GM19099 (cell line): ENCODE data around the gene HOMER2.

Source experiments
- POLR2A ChIP-seq: IDR thresholded peaks from 3 replicates; pipeline ENCODE4 v1.6.1; 2011; ENCODE audit warnings: low read depth; ENCODE audit not compliant: insufficient read length; ENCODE audit errors: extremely low read depth

HOMER2 gene

DNA sequence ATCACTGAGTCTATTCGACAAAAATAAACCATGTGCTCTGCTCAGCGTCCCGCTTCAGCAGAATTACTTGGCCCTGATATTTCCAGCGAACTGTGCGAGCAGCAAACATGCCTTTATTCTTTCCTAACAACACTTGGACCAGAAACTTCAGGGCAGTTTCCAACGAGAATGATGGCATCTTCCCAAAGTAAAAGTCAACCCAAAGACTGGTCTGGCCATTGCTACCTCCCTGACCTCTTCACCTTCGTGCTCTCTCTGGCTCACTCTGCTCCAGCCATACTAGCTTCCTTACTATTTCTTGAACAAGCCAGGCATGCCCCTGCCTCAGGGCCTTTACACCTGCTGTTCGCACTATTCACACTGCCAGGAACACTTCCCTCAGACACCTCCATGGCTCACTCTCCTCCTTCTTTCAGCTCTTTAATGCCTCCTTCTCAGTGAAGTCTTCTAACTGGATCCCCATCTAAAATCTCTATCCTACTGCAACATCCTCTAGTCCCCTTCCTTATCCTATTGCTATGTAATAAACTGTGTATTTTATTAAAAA, 6.3 kb downstream of the HOMER2 start:
- no peak for TF ChIP-seq POLR2A

DNA sequence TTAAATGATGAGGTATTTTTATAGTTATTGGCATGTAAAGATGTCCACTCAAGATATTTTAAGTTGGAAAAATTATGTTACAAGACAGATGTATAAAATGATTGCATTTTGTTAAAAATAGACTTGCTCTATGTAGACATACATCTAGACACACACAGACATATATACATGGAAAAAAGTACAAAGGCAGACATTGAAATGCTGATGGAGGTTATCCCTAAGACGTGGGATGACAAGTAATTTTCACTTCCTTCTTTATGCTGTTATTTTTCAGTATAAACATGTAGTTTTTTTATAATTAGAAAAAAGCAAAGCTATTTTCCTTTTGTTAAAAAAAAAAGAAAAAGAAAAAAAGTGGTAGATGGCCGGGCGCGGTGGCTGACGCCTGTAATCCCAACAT, 7.2 kb downstream of the HOMER2 start:
- no peak for TF ChIP-seq POLR2A

DNA sequence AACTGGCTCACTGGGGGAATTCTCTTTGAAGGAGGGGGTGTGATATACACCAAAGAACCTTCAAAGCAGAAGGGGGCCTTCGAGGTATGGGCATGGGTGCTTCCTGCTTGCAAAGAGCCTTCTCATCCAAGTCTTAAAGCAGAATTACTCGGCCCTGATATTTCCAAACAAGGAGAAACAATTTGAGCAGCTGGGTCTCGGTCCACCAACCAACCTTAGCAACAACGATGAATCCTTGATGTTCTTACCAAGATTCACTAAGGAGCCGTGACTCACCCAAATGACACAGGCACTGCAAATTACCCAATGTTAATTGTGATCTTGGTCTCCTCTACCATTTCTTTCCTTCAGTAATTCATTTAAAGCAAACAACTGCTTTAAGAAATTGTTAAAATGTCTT, 7.7 kb downstream of the HOMER2 start:
- TF ChIP-seq POLR2A = no peak

DNA sequence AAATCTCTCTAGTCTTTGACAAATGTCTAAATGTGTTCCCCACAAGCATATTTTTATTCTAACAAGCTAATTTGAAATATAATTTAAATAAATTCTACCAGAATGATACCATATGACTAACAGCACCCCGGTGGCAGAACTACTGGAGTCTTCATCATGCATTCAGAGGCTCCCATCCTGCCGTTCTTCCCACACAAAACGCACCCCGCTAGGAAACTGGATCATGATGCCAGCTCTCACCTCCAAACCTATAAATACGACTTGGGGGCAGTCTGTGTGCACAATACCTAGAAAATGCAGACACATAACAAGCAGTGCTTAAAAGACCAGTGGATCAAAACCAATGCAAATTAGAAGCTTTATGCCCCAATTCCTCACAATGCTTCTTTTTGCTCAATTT, 8.5 kb downstream of the HOMER2 start:
- TF ChIP-seq POLR2A = no peak

DNA sequence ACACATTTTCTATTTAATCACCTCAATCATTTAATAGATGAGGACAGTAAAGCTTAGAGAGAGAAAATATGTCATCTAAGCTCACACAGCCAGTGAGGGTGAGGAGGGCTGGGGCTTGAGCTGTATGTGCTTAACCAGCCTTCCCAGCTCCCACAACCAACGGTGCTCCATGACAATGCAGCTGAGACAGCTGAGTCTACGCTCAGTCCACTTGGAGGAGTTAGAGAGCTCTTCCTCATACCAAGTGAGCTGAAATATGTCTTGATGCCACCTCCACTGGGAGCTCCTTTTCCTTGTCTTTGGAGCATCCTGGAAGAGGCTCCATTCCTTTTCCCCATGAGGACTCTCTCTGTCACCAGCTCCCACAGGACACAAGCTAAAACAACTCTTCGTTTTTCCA, 9.3 kb downstream of the HOMER2 start:
- no peak for TF ChIP-seq POLR2A

DNA sequence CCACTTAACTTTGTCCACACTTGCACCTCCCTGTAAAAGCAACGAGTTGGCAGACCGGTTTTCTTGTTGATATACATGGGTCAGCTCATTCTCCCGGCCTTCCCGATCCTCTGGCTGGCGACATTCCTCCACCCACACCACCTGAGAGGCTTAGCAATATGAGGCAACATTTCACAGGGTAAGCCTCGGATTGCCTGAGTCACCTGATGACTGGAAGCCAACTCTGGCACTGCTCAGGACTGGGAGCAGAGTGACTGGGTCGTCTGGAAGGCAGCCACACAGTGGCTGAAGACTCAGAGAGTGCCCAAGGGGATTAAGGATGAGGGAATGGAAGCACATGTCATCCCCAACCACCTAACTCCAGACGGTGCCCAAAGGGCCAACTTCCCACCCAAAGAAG, 9.8 kb downstream of the HOMER2 start:
- no peak for TF ChIP-seq POLR2A

DNA sequence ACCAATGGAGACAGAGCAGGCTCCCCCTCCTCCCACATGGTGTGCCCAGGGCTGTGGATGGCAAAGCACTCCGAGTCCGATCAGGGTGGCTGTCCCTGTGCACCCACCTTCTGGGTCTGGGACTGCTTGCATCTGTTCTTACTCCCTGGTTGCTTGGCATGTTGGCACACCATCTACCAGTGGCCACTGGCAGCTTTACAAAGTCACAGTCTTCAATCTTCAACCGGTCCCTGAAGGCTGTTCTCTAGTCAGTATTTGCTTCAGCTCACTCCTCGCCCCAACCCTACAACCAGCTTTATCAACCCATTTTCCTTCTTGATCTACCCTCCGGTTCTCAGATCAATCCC, 14.8 kb downstream of the HOMER2 start:
- TF ChIP-seq POLR2A = no peak

DNA sequence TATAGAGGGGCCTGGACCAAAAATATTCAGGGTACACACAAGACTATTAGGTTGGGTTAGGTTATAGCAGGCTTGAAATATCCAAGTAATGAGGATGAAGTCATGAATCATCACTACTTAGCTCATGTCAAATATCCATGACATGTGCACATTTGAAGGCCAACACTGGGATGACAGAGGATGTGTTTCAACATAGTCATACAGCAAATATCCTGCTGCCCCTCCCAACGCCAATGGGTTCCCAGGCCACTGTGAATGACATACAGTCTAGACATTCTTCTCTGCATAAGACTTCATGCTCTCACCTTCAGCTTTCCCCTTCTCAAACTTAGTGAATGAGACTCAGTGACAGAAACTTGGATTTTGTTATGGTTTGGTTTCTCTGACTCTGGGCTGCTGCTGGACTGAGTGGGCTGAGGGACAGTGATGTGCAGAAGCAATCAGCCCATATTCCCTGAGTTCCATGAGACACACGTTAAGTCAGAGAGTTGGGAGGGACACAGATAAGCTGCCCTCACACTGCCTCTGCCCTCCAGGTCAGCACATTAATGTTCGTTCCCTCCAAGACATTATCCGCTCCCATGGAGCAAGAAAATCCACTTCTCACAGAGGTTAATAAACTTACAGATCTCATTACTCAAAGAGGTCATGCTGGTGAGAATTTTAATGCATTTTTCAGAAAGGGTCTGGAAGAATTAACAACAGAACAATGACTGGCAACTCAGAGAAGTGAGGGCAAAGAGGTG, 15.4 kb downstream of the HOMER2 start:
- no peak for TF ChIP-seq POLR2A

DNA sequence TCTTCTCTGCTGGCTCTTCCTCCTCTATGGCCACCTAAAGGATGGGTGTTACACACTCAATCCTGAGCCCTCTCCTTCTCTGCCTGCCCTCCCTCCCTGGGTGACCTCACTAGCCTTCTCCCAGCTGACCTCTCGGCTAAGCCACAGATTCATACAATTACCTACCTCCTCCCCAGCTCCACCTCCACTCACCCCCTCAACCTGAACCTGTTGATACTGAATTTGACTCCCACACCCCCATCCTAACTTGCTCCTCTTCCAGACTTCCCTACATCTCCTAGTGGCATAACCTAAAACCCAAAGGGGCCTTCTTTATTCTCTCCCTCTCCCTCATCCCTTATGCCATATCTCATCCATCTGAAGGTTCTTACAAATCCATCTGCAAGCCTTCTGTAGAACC, 17.1 kb downstream of the HOMER2 start:
- TF ChIP-seq POLR2A = no peak

DNA sequence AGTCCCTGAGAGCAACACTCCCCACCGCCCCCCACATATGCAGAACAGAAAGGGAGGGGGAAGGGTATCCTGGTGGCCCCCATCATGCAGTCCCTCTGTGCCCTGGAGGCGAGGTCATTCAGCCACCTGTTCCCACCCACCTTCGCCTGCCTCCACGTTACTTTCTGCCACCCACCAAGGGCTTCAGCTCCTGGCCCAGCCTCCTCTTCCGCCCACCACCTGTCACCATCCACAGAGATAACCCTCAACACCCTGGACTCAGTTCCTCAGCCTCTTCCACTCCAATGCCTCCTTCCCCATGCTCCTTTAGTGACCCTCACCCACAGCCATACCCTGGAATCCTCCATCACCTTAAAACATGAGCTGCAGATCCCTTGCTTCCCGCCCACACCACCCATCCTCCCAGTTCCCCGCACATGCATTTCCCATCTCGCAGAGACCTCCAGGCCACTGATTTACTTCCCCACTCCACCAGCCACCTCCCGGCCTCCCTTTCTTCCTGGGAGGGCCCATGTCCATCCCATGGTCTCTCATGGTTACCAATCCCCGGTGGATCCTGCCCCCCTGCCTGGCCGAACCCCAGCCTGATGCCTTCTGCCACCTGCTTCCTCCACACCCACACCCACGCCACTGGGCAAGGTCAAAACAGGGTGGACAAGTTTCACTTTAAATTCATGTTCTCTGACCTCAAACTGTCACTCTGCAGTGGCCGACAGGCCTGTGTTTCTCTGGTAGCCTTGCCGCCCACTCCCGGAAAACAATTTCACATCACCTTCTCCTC, 18.2 kb downstream of the HOMER2 start:
- TF ChIP-seq POLR2A = no peak

DNA sequence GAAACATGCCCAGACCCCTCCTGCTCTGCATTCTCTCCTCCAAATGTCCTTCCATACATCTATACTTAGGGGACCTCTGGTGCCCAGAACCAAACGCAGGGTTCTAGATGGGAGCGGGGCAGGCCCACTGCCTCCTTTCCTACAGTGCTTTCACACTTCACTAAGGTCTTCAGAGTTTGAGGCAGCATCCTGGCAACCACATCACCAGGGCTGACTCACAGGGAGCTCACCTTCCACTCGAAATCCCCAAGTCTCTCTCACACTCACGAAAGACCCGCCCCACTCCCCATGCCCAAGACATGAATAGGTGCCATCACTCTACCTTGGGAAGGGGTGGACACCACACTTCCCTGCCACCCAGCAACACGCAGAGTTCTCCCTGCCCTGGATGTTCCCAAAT, 18.9 kb downstream of the HOMER2 start:
- TF ChIP-seq POLR2A = no peak

DNA sequence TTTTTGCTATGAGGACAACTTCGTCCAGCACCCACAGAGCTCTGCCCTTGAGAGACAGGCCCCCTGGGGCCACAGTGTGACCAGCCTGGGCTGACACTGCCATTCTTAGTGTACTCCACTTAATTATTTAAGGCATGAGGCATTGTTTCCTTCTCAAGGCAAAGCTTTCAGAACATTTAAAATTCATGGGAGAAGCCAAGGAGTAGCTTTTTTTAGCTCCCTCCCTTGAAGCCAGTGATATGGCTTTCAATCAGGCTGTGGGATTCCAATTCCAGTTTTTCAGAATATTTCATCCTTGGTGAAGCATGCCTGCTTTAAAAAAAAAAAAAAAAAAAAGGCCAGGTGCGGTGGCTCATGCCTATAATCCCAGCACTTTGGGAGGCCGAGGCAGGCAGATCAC, 21.3 kb downstream of the HOMER2 start:
- TF ChIP-seq POLR2A = no peak

DNA sequence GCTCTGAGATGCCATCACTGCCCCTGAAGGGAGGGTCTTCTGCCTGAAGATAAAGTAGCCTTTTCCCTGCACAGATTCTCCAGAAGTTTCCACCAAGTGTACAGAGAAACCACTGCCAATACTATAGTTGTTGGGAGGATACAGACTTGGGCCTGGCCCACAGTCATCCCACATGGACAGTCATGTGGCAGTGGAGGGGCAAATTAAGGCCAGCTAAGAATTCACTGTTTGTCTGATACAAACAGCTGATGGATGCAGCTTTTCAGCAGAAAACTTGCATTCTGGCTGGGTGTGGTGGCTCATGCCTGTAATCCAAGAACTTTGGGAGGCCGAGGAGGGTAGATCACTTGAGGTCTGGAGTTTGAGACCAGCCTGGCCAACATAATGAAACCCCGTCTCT, 22.1 kb downstream of the HOMER2 start:
- no peak for TF ChIP-seq POLR2A

DNA sequence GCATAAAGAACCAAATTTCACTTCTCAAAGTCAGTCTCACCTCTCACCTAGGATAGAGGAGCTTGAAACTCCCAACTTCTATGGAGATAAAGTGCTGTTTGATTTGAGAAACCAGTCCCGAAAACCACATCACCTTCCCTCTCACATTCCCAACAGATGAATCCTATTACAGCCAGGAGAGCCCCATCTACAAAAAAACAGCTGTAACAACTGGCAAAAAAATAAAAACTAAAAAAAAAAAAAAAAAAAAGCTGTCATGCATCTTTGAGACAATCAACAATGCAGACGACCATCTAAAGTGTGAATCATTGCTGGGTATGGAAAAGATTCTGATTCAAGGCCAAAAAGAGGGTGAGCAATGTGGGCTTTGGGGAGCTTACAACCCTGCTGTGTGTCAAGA, 23.8 kb downstream of the HOMER2 start:
- TF ChIP-seq POLR2A = no peak

DNA sequence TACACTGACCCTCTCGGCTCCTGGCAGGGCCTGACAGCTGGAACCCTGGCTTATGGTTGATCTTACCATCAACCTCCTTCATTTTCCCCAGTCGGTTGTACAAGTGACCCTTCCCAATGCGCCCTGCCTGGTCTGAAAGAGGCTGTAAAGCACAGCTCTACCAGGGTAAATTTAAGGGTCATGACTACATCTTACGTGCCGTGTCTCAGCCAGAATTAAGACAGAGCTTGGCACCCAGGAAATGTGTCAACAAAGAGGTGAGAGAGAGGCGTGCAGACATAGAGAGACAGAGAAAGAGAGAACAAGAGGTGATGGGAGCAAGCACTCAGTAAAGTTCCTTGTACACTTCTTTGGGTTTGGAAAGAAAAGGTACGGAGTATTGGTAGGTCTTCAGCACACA, 28.8 kb downstream of the HOMER2 start:
- TF ChIP-seq POLR2A = no peak

DNA sequence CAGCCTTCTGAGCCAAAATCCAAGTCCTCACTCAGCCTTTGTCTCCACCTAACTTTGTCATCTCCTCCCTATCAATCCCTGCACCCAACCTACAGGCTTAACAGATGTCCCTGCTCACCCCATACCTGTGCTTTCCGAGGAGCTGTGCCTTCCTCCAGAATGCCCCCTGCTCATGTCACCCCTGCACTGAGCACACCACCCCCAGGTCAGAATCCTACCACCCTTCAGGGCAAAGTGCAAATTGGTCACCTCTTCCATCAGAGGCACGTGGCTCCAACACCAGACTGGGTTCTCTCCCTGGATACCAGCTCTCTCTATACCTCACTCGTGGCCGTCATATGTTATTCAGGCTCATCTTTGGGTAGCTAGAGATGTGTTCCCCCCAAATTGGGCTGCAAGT, 29.8 kb downstream of the HOMER2 start:
- no peak for TF ChIP-seq POLR2A
